ENCODE data around the gene RAB37.

RAB37 gene

GRCh38 chr17:74757931-74758847, 21.1 kb downstream of the RAB37 start:
- DNase-seq, result no peak
- no peak for TF ChIP-seq POLR2A (IDR thresholded peaks at IDR 0.05; ENCODE audit: low read length)
- TF ChIP-seq GATA1 (IDR thresholded peaks at IDR 0.05; ENCODE audit: low read depth, low read length), result no peak

- peak; percentile 47 to 74 for DNase-seq
- TF ChIP-seq POLR2A (IDR thresholded peaks at IDR 0.05; ENCODE audit: low read length) (no peak), GATA1 (IDR thresholded peaks at IDR 0.05; ENCODE audit: low read depth, low read length) (no peak)
Measured at GRCh38 chr17:74758848-74759168, 21.8 kb downstream of the RAB37 start.

GRCh38 chr17:74759243-74759801, 22.3 kb downstream of the RAB37 start:
- TF ChIP-seq GATA1 (IDR thresholded peaks at IDR 0.05; ENCODE audit: low read depth, low read length), result no peak
- no peak for TF ChIP-seq POLR2A (IDR thresholded peaks at IDR 0.05; ENCODE audit: low read length)
- no peak for DNase-seq

- DNase-seq, result no peak
- TF ChIP-seq POLR2A (IDR thresholded peaks at IDR 0.05; ENCODE audit: low read length) (no peak), GATA1 (IDR thresholded peaks at IDR 0.05; ENCODE audit: low read depth, low read length) (no peak)
Measured at GRCh38 chr17:74759941-74760340, 22.9 kb downstream of the RAB37 start.

GRCh38 chr17:74760404-74761105, 23.5 kb downstream of the RAB37 start:
- TF ChIP-seq GATA1 (IDR thresholded peaks at IDR 0.05; ENCODE audit: low read depth, low read length), result no peak
- no peak for TF ChIP-seq POLR2A (IDR thresholded peaks at IDR 0.05; ENCODE audit: low read length)
- DNase-seq, result peak in 1 of 2 experiments; percentile 33

GRCh38 chr17:74761419-74761818, 24.4 kb downstream of the RAB37 start:
- TF ChIP-seq POLR2A (IDR thresholded peaks at IDR 0.05; ENCODE audit: low read length) (no peak), GATA1 (IDR thresholded peaks at IDR 0.05; ENCODE audit: low read depth, low read length) (no peak)
- no peak for DNase-seq

- TF ChIP-seq POLR2A (IDR thresholded peaks at IDR 0.05; ENCODE audit: low read length), result no peak
- no peak for TF ChIP-seq GATA1 (IDR thresholded peaks at IDR 0.05; ENCODE audit: low read depth, low read length)
- no peak for DNase-seq
Measured at GRCh38 chr17:74761931-74762330, 24.9 kb downstream of the RAB37 start.

GRCh38 chr17:74763565-74764387, 26.7 kb downstream of the RAB37 start:
- no peak for DNase-seq
- TF ChIP-seq POLR2A (IDR thresholded peaks at IDR 0.05; ENCODE audit: low read length) (no peak), GATA1 (IDR thresholded peaks at IDR 0.05; ENCODE audit: low read depth, low read length) (no peak)

- TF ChIP-seq GATA1 (IDR thresholded peaks at IDR 0.05; ENCODE audit: low read depth, low read length) (no peak), POLR2A (IDR thresholded peaks at IDR 0.05; ENCODE audit: low read length) (no peak)
- DNase-seq, result no peak
Measured at GRCh38 chr17:74764751-74765286, 27.8 kb downstream of the RAB37 start.

- DNase-seq, result no peak
- TF ChIP-seq GATA1 (IDR thresholded peaks at IDR 0.05; ENCODE audit: low read depth, low read length), result no peak
Measured at GRCh38 chr17:74766413-74766812, 29.4 kb downstream of the RAB37 start.

- TF ChIP-seq GATA1 (IDR thresholded peaks at IDR 0.05; ENCODE audit: low read depth, low read length) (no peak), POLR2A (IDR thresholded peaks at IDR 0.05; ENCODE audit: low read length) (no peak)
- no peak for DNase-seq
Measured at GRCh38 chr17:74767111-74767516, 30.1 kb downstream of the RAB37 start.

GRCh38 chr17:74768069-74768762, 31.2 kb downstream of the RAB37 start:
- no peak for DNase-seq

GRCh38 chr17:74768763-74769114, 31.7 kb downstream of the RAB37 start:
- DNase-seq, result no peak
- TF ChIP-seq POLR2A (IDR thresholded peaks at IDR 0.05; ENCODE audit: low read length), result no peak
- TF ChIP-seq GATA1 (IDR thresholded peaks at IDR 0.05; ENCODE audit: low read depth, low read length), result no peak

More at GRCh38 chr17:74768069-74768762, 31.2 kb downstream of the RAB37 start:
- no peak for TF ChIP-seq GATA1 (IDR thresholded peaks at IDR 0.05; ENCODE audit: low read depth, low read length)
- TF ChIP-seq POLR2A (IDR thresholded peaks at IDR 0.05; ENCODE audit: low read length), result no peak

All from erythroblast (primary cell).